Lung (tissue), 16 donors: Measurements from ENCODE around the gene SNCG. TPM values are rescaled to one million over a fixed set of nuclear protein-coding genes. Genes with fewer than 3 reads are reported as not detected.

Experiments used
- ATAC-seq: fragments of 200-7000 bp; cut with Tn5 transposase; one replicate; pipeline ENCODE4 v1.9.1; 2020; ENCODE audit warnings: moderate number of reproducible peaks; ENCODE audit not compliant: insufficient read depth, low FRiP score
- DNase-seq, 3 donors: peaks; one replicate each; pipeline ENCODE4 v3.0.0-alpha.2; 2013 to 2017
- H3K27ac ChIP-seq, 2 donors: one replicate each; pipeline ENCODE4 v1.5.1; 2013; ENCODE audit warnings: mild to moderate bottlenecking in 2 of 2, moderate library complexity in 2 of 2, control low read depth in 1 of 2, inconsistent platforms in 1 of 2, low read depth in 1 of 2, low read length in 1 of 2
- H3K27me3 ChIP-seq, 3 donors: one replicate each; pipeline ENCODE4 v1.5.1; 2013; ENCODE audit warnings: low read length in 2 of 3; ENCODE audit not compliant: control insufficient read depth in 3 of 3, insufficient read depth in 3 of 3
- H3K36me3 ChIP-seq, 4 donors: one replicate each; pipeline ENCODE4 v1.5.1; 2013; ENCODE audit warnings: low read length in 4 of 4, mild to moderate bottlenecking in 1 of 4, moderate library complexity in 1 of 4; ENCODE audit not compliant: control insufficient read depth in 4 of 4, insufficient read depth in 4 of 4
- H3K4me1 ChIP-seq, 5 donors: one replicate each; pipeline ENCODE4 v1.5.1; 2013; ENCODE audit warnings: low read length in 5 of 5, mild to moderate bottlenecking in 2 of 5, moderate library complexity in 1 of 5; ENCODE audit not compliant: control insufficient read depth in 5 of 5, insufficient read depth in 5 of 5
- H3K4me3 ChIP-seq: one replicate; pipeline ENCODE4 v1.5.1; 2013; ENCODE audit warnings: mild to moderate bottlenecking, control low read depth, moderate library complexity
- H3K9ac ChIP-seq, 2 donors: one replicate each; pipeline ENCODE4 v1.5.1; 2013; ENCODE audit warnings: low read length in 2 of 2, control low read depth in 1 of 2; ENCODE audit not compliant: insufficient read depth in 1 of 2
- H3K9me3 ChIP-seq, 4 donors: one replicate each; pipeline ENCODE4 v1.5.1; 2013; ENCODE audit warnings: low read length in 3 of 4, mild to moderate bottlenecking in 1 of 4, moderate library complexity in 1 of 4; ENCODE audit not compliant: control insufficient read depth in 4 of 4, insufficient read depth in 3 of 4
- CTCF ChIP-seq: IDR thresholded peaks from 2 replicates; pipeline ENCODE4 v1.5.1; 2012; ENCODE audit warnings: mild to moderate bottlenecking; ENCODE audit errors: control extremely low read depth, extremely low read depth
- WGBS, 2 donors: extraction: QIAGEN DNeasy Blood & Tissue Kit; methylation state at CpG; one replicate each; pipeline ENCODE4 v1.1.7; 2013; 5-methylcytosine and 5-hydroxymethylcytosine counted together
- long read RNA-seq, 5 donors: transcript quantifications; one replicate each; lab custom pipeline, GENCODE V29; 2026
- polyA plus RNA-seq, 2 donors: library from polyadenylated mRNA; stranded (reverse); fragments of 200-250 nt; gene quantifications; one replicate each; pipeline ENCODE4 v1.2.1, GENCODE V29; 2013
- total RNA-seq, 2 donors: library from RNA; depleted of rRNA in 1 of 2; stranded (reverse); fragments of >200 nt in 1 of 2; gene quantifications; one replicate each; pipeline ENCODE4 v1.2.1, GENCODE V29; 2014 to 2021
- donor health status: control.
- donor health status: control.
- donor health status: Bipolar disorder and iron deficiency.
- donor health status: healthy.
- donor health status: DM: yes; HTN: yes; CAD: no.

Gene SNCG
- total RNA-seq (10 to 100 TPM in 1 of 2 donors, 1 to 10 TPM in 1; 2.3 to 23.0 TPM), polyA plus RNA-seq (10 to 100 TPM in 1 of 2 donors, 1 to 10 TPM in 1; 5.5 to 32.8 TPM)
- long read RNA-seq, donor 1, partial matches to known transcripts = 0 of 3 reads
- long read RNA-seq, donor 1, other reads (novel, unspliced or antisense) = 0 of 3 reads
- long read RNA-seq, donor 2, partial matches to known transcripts = 0 of 2 reads
- long read RNA-seq, donor 2, other reads (novel, unspliced or antisense) = 0 of 2 reads
- long read RNA-seq, donor 3, partial matches to known transcripts = 0 of 1 reads
- long read RNA-seq, donor 3, other reads (novel, unspliced or antisense) = 0 of 1 reads
- long read RNA-seq, donor 4, partial matches to known transcripts = 0 of 3 reads
- long read RNA-seq, donor 4, other reads (novel, unspliced or antisense) = 0 of 3 reads
- long read RNA-seq, donor 5, partial matches to known transcripts = 0 of 3 reads
- long read RNA-seq, donor 5, other reads (novel, unspliced or antisense) = 0 of 3 reads

- Histone ChIP-seq H3K9me3 (no peaks in the 10 kb centered on the region), H3K9ac (no peak within 1 kb of the TSS), H3K27me3 (no peaks in the 10 kb centered on the region), H3K4me1 (peaks cover 0 to 52% (median 41%) of the 10 kb centered on the region in 5 donors), H3K4me3 (peak within 1 kb of the TSS; percentile 43), H3K27ac (peak within 1 kb of the TSS; percentile 84 to 87), H3K36me3 (no peaks in the 10 kb centered on the region)
- DNase-seq = peak; percentile 67 to 86 (median 80)
- WGBS, 2 donors = 36 to 55% methylated on average over 20 to 22 of the region's 22 CpGs
- no peak for TF ChIP-seq CTCF
- no peak for ATAC-seq
Observed at GRCh38 chr10:86958116-86958900, at the start of gene SNCG. TSS of gene SNCG (plus strand) at chr10:86958599. CDS start at chr10:86958698, 99 bp downstream.

DNA sequence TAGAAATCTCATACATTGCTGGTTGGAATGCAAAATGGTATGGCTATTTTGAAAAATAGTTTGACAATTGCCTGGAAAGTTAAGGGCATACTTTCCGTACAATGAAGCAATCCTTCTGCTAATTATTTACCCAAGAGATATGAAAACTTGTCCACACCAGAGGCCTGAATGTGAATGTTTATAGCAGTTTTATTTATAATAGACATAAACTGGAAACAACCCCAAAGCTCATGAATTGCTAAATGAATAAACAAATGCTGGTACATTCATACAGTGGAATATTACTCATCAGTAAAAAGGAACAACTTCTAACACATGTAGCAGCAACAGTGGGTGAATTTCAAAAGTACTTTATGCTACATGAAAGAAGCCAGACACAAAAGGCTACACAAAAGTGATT lies 43.7 kb upstream of the SNCG start:
- Histone ChIP-seq H3K4me3 (no peak overlapping the region), H3K27me3 (no peaks in the 10 kb centered on the region), H3K9ac (no peak overlapping the region), H3K27ac (no peak overlapping the region), H3K36me3 (peaks cover 4 to 32% (median 17%) of the 10 kb centered on the region in 4 donors), H3K9me3 (no peaks in the 10 kb centered on the region), H3K4me1 (no peaks in the 10 kb centered on the region)
- DNase-seq (no peak), ATAC-seq (no peak)
- WGBS, 2 donors = 81 to 85% methylated on average over 1 of the region's 1 CpG
- no peak for TF ChIP-seq CTCF

DNA sequence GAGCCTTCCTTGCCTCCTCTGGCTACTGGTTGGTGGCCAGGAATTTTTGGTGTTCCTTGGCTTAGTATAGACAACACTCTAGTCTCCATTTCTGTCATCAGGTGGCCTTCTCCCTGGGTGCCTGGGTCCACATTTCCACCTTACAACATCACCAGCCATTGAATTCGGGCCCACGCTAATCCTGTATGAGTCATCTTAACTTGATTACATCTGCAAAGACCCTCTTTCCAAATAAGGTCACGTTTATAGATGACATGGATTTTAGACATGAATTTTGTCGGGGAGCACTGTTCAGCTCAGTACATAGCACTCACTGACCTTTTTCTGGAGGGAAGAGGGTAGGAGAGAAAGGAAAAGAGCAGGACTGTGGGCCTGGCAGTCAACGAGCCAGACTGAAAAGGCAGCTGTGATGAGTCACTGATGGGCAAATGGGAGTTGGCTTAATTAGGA lies 40.4 kb upstream of the SNCG start:
- Histone ChIP-seq H3K4me3 (no peak overlapping the region), H3K36me3 (peaks cover 6 to 47% (median 29%) of the 10 kb centered on the region in 4 donors), H3K4me1 (no peaks in the 10 kb centered on the region), H3K9me3 (no peaks in the 10 kb centered on the region), H3K9ac (no peak overlapping the region), H3K27ac (no peak overlapping the region), H3K27me3 (no peaks in the 10 kb centered on the region)
- no peak for ATAC-seq
- no peak for DNase-seq
- 79 to 85% methylated on average over 5 of the region's 5 CpGs for WGBS, 2 donors
- no peak for TF ChIP-seq CTCF
